Endothelial cell of umbilical vein (primary cell): ENCODE measurements around the gene TOP2B. TPM values are rescaled to one million over a fixed set of nuclear protein-coding genes. Genes with fewer than 3 reads are reported as not detected.

Source experiments
- BruUV-seq: library from RNA; stranded (reverse); fragments of 400-500 nt; replicated peaks from 2 replicates; lab custom pipeline; 2021; lab: Mats Ljungman, UMichigan
- CTCF ChIA-PET: fragments of 300-600, 350-600 bp; sonication (Branson Sonifier 250); formaldehyde crosslinking; loops from one replicate; lab custom pipeline; 2021; ENCODE audit warnings: antibody characterized with exemption, inconsistent platforms; lab: Charles Lee
- POLR2A ChIA-PET: fragments of 300-600, 350-600 bp; sonication (Branson Sonifier 250); formaldehyde crosslinking; loops from one replicate; lab custom pipeline; 2021; ENCODE audit warnings: antibody characterized with exemption, inconsistent platforms; lab: Charles Lee
- DNase-seq: peaks from one replicate; pipeline ENCODE4 v3.0.0-alpha.2; 2011; ENCODE audit warnings: low read depth, low spot score
- FAIRE-seq: peaks from 2 replicates; lab custom pipeline; 2011; peaks lifted over from hg19 to GRCh38; lab: Jason Lieb, UNC
- H2AFZ ChIP-seq: 2 replicates; pipeline ENCODE4 v1.6.0; 2012; ENCODE audit warnings: low read depth, low read length, control low read depth, inconsistent platforms
- H3K27ac ChIP-seq: 2 replicates; pipeline ENCODE4 v1.5.1; 2011; ENCODE audit warnings: low read depth, mild to moderate bottlenecking, control low read depth, low read length, moderate library complexity; ENCODE audit not compliant: insufficient read depth
- H3K27me3 ChIP-seq, 2 experiments: 2 replicates each; pipeline versions ENCODE4 v1.6.0 to v1.6.1; 2011; ENCODE audit warnings: low read length in 2 of 2, mixed read lengths in 1 of 2; ENCODE audit not compliant: control insufficient read depth in 2 of 2, insufficient read depth in 2 of 2
- H3K36me3 ChIP-seq, 2 experiments: 2 replicates in 1 of 2; 3 replicates in 1 of 2; pipeline ENCODE4 v1.5.1; 2011; ENCODE audit warnings: low read length in 2 of 2, mild to moderate bottlenecking in 1 of 2, moderate library complexity in 1 of 2; ENCODE audit not compliant: control insufficient read depth in 2 of 2, insufficient read depth in 2 of 2; ENCODE audit errors: extremely low read depth in 1 of 2
- H3K4me1 ChIP-seq: 3 replicates; pipeline ENCODE4 v1.5.1; 2011; ENCODE audit warnings: mild to moderate bottlenecking, low read length; ENCODE audit not compliant: control insufficient read depth, insufficient read depth; ENCODE audit errors: extremely low read depth
- H3K4me2 ChIP-seq: 2 replicates; pipeline ENCODE4 v1.6.1; 2011; ENCODE audit warnings: low read length, control low read depth, mixed read lengths; ENCODE audit not compliant: insufficient read depth
- H3K4me3 ChIP-seq, 3 experiments: fragments of 200-600 bp in 1 of 3; sonication (generic), shearing (Covaris generic) in 1 of 3; replicated peaks in 1 of 3; 2 replicates each; pipeline ENCODE4 v1.5.1; 2011 to 2016; ENCODE audit warnings: control low read depth in 3 of 3, low read length in 3 of 3, mild to moderate bottlenecking in 2 of 3, inconsistent platforms in 1 of 3, low read depth in 1 of 3, moderate library complexity in 1 of 3; ENCODE audit not compliant: insufficient read depth in 1 of 3
- H3K79me2 ChIP-seq: 2 replicates; pipeline ENCODE4 v1.6.0; 2012; ENCODE audit warnings: low read length, inconsistent platforms; ENCODE audit not compliant: control insufficient read depth, insufficient read depth
- H3K9ac ChIP-seq: replicated peaks from 2 replicates; pipeline ENCODE3; 2011; ENCODE audit warnings: low read length, control low read depth; ENCODE audit not compliant: insufficient read depth; ENCODE audit errors: extremely low read depth
- H3K9me1 ChIP-seq: replicated peaks from 3 replicates; pipeline ENCODE4 v1.6.0; 2011; ENCODE audit warnings: mild to moderate bottlenecking, low read length; ENCODE audit not compliant: control insufficient read depth, insufficient read depth; ENCODE audit errors: extremely low read depth
- H3K9me3 ChIP-seq: replicated peaks from 2 replicates; pipeline ENCODE4 v1.5.1; 2012; ENCODE audit warnings: low read length, inconsistent platforms; ENCODE audit not compliant: control insufficient read depth, insufficient read depth
- H4K20me1 ChIP-seq: replicated peaks from 2 replicates; pipeline ENCODE3; 2011; ENCODE audit warnings: mild to moderate bottlenecking, low read length; ENCODE audit not compliant: control insufficient read depth, insufficient read depth; ENCODE audit errors: extremely low read depth
- CTCF ChIP-seq, 2 donors: IDR thresholded peaks; 1 replicate in 1 of 2; 2 replicates in 1 of 2; pipeline ENCODE4 v1.5.1; 2011; ENCODE audit warnings: low read length in 2 of 2, mild to moderate bottlenecking in 2 of 2, moderate library complexity in 2 of 2, control low read depth in 1 of 2, inconsistent platforms in 1 of 2, low read depth in 1 of 2; ENCODE audit not compliant: insufficient read depth in 1 of 2; ENCODE audit errors: extremely low read depth in 1 of 2
- EZH2 ChIP-seq: IDR thresholded peaks from 2 replicates; pipeline ENCODE4 v1.6.1; 2012; ENCODE audit warnings: borderline replicate concordance, low read depth, mild to moderate bottlenecking, moderate library complexity, low read length, inconsistent platforms; ENCODE audit not compliant: severe bottlenecking
- FOS ChIP-seq: IDR thresholded peaks from 2 replicates; pipeline ENCODE4 v1.6.1; 2011; ENCODE audit warnings: mild to moderate bottlenecking, low read length, moderate library complexity, borderline replicate concordance; ENCODE audit not compliant: insufficient read depth
- GATA2 ChIP-seq: IDR thresholded peaks from 2 replicates; pipeline ENCODE4 v1.7.0; 2011; ENCODE audit warnings: low read depth, mild to moderate bottlenecking, moderate library complexity, mixed read lengths, low read length; ENCODE audit not compliant: insufficient read length, insufficient read depth
- MYC ChIP-seq: IDR thresholded peaks from one replicate; pipeline ENCODE4 v1.6.1; 2011; ENCODE audit warnings: mild to moderate bottlenecking, low read depth, low read length
- POLR2A ChIP-seq: IDR thresholded peaks from 2 replicates; pipeline ENCODE4 v1.6.1; 2012; ENCODE audit warnings: low read depth, mild to moderate bottlenecking, control low read depth, low read length
- POLR2AphosphoS5 ChIP-seq: IDR thresholded peaks from 2 replicates; pipeline ENCODE4 v1.6.1; 2012; ENCODE audit warnings: low read depth, mild to moderate bottlenecking, control low read depth, low read length, moderate library complexity; ENCODE audit not compliant: insufficient read depth
- dilution Hi-C: fragments of 300-500 bp; cut with MboI; formaldehyde crosslinking; loops from one replicate; pipeline ENCODE4 v1.15.0; 2019; ENCODE audit warnings: low sequenced_read_pairs; ENCODE audit not compliant: extremely low pct_ligation_motif_present
- intact Hi-C: fragments of 100-400 bp; cut with micrococcal nuclease; formaldehyde crosslinking; loops from one replicate; pipeline ENCODE4 v1.10.0; 2022
- polyA plus RNA-seq, 4 experiments: library from polyadenylated mRNA; depleted of rRNA in 3 of 4; stranded (reverse) in 3 of 4; unstranded in 1 of 4; fragments of >200 nt; gene quantifications; 2 replicates each; pipeline versions ENCODE4 v1.2.1 to v1.2.3, GENCODE V29; 2011 to 2012; ENCODE audit warnings: missing spikeins in 1 of 4
- total RNA-seq: library from RNA; stranded (reverse); gene quantifications from 2 replicates; pipeline ENCODE4 v1.2.3, GENCODE V29; 2021

TOP2B gene
- total and polyA plus RNA-seq, 2 donors (not counting 3 experiments of a cell fraction or from before 2014, with no cell fraction given) = 20.4 to 98.9 TPM

- Histone ChIP-seq H3K36me3 (peaks cover 0 to 14% of the 10 kb centered on the region in 2 experiments), H2AFZ (no peak overlapping the region), H4K20me1 (no peaks in the 10 kb centered on the region), H3K9me1 (no peaks in the 10 kb centered on the region), H3K9ac (no peak overlapping the region), H3K4me1 (no peaks in the 10 kb centered on the region), H3K4me2 (no peak overlapping the region), H3K4me3 (no peak overlapping the region), H3K27me3 (no peaks in the 10 kb centered on the region), H3K9me3 (no peaks in the 10 kb centered on the region), H3K79me2 (no peaks in the 10 kb centered on the region), H3K27ac (no peak overlapping the region)
- dilution Hi-C loops (no loop called here), intact Hi-C loops (no loop called here)
- CTCF ChIA-PET = no interaction called here
- DNase-seq (no peak), FAIRE-seq (no peak)
- BruUV-seq = no TSS peak
- POLR2A ChIA-PET = no interaction called here
- TF ChIP-seq EZH2 (no peak), GATA2 (no peak), MYC (no peak), POLR2A (no peak), CTCF (IDR thresholded peaks at IDR 0.05; ENCODE audit: extremely low read depth in 1 of 2, insufficient read depth in 1 of 2, low read depth in 1 of 2, low read length in 2 of 2) (no peak), FOS (no peak), POLR2AphosphoS5 (no peak)
Observed at GRCh38 chr3:25575001-25575400, 89.7 kb downstream of the TOP2B start.
